Activated naive CD4-positive, alpha-beta T cell (primary cell): ENCODE data around the gene SYNGAP1.

Experiments
- DNase-seq, 4 experiments: peaks; one replicate each; lab custom pipeline; 2025; lab: John Stamatoyannopoulos, UW

SYNGAP1 gene

GRCh38 chr6:33404884-33405283 is 15.0 kb upstream of the SYNGAP1 start:
- no peak for DNase-seq

- DNase-seq, result no peak
Measured at GRCh38 chr6:33405386-33405940, 14.4 kb upstream of the SYNGAP1 start.

- no peak for DNase-seq
Measured at GRCh38 chr6:33406126-33406525, 13.7 kb upstream of the SYNGAP1 start.

GRCh38 chr6:33407132-33407718 is 12.6 kb upstream of the SYNGAP1 start:
- DNase-seq, result no peak

- peak; percentile 99 for DNase-seq
Measured at GRCh38 chr6:33410050-33410710, 9.7 kb upstream of the SYNGAP1 start.

GRCh38 chr6:33410711-33411631 is 8.9 kb upstream of the SYNGAP1 start, which contains the start of gene PHF1:
Gene PHF1, plus strand, starts transcription at chr6:33411014. Its CDS starts 1,250 bp downstream, at chr6:33412264.
- DNase-seq, result peak in 1 of 4 experiments; percentile 86

- no peak for DNase-seq
Measured at GRCh38 chr6:33411632-33412005, 8.2 kb upstream of the SYNGAP1 start.

GRCh38 chr6:33412140-33413009 is 7.5 kb upstream of the SYNGAP1 start:
- DNase-seq, result no peak

GRCh38 chr6:33413241-33414120 is 6.4 kb upstream of the SYNGAP1 start:
- DNase-seq, result no peak

GRCh38 chr6:33414592-33415271 is 5.1 kb upstream of the SYNGAP1 start:
- no peak for DNase-seq

- no peak for DNase-seq
Measured at GRCh38 chr6:33415831-33416230, 4.0 kb upstream of the SYNGAP1 start.

GRCh38 chr6:33416386-33417127 is 3.3 kb upstream of the SYNGAP1 start:
- no peak for DNase-seq

GRCh38 chr6:33417128-33417902 is 2.5 kb upstream of the SYNGAP1 start:
- no peak for DNase-seq

- DNase-seq, result peak; percentile 92 to 98 (median 96)
Measured at GRCh38 chr6:33417903-33418689, 1.8 kb upstream of the SYNGAP1 start, which contains the start of gene CUTA. Gene CUTA, minus strand, starts transcription at chr6:33418107. Its CDS starts 107 bp downstream, at chr6:33418000.

- DNase-seq, result no peak
Measured at GRCh38 chr6:33418690-33419291, 1.1 kb upstream of the SYNGAP1 start.

- DNase-seq, result no peak
Measured at GRCh38 chr6:33420491-33421343, 852 bp downstream of the SYNGAP1 start.
